Fibroblast of pulmonary artery (primary cell): ENCODE measurements around the gene CENPS.
A peak's percentile ranks its signal among the peaks of the same experiment; 100 is the strongest.
"Not testable (repeated sequence)": the region's sequence is repeated elsewhere in the genome, so short reads cannot be mapped to it uniquely, and the experiment has no call there.

Source experiments
- DNase-seq: peaks from one replicate; pipeline ENCODE4 v3.0.0-alpha.2; 2010; ENCODE audit warnings: low read depth
- H3K4me3 ChIP-seq: replicated peaks from 2 replicates; pipeline ENCODE4 v1.5.1; 2011; ENCODE audit warnings: low read depth, mild to moderate bottlenecking, control low read depth, low read length, moderate library complexity
- TF ChIP-seq, protein P1 (sequence below): IDR thresholded peaks from 2 replicates; pipeline ENCODE4 v1.5.1; 2011; ENCODE audit warnings: mild to moderate bottlenecking, control low read depth, low read length, inconsistent platforms; ENCODE audit errors: missing control alignments

The CENPS gene

DNA sequence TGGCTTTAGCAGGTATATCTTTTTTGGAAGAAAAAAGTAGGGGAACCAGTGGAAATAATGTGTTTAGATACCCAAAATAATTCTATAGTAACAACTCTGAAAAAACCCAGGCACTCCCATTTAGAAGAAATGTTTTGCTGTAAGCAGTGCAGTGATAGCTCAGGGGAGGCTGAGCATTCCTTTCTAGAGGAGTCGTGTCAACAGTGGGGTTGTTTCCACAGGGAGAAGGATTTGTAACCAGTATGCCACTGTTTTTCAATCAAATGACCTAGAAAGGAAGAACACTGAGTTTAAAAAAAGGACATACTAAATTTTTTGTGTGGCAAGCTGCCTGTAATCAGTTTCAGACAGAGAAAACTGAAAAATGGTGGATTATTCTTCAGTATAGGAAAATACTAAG lies 29.0 kb upstream of the CENPS start:
- peak; percentile 51 for DNase-seq
- TF ChIP-seq, protein P1, sequence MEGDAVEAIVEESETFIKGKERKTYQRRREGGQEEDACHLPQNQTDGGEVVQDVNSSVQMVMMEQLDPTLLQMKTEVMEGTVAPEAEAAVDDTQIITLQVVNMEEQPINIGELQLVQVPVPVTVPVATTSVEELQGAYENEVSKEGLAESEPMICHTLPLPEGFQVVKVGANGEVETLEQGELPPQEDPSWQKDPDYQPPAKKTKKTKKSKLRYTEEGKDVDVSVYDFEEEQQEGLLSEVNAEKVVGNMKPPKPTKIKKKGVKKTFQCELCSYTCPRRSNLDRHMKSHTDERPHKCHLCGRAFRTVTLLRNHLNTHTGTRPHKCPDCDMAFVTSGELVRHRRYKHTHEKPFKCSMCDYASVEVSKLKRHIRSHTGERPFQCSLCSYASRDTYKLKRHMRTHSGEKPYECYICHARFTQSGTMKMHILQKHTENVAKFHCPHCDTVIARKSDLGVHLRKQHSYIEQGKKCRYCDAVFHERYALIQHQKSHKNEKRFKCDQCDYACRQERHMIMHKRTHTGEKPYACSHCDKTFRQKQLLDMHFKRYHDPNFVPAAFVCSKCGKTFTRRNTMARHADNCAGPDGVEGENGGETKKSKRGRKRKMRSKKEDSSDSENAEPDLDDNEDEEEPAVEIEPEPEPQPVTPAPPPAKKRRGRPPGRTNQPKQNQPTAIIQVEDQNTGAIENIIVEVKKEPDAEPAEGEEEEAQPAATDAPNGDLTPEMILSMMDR, result no peak
- H3K4me3 ChIP-seq, result no peak overlapping the region

DNA sequence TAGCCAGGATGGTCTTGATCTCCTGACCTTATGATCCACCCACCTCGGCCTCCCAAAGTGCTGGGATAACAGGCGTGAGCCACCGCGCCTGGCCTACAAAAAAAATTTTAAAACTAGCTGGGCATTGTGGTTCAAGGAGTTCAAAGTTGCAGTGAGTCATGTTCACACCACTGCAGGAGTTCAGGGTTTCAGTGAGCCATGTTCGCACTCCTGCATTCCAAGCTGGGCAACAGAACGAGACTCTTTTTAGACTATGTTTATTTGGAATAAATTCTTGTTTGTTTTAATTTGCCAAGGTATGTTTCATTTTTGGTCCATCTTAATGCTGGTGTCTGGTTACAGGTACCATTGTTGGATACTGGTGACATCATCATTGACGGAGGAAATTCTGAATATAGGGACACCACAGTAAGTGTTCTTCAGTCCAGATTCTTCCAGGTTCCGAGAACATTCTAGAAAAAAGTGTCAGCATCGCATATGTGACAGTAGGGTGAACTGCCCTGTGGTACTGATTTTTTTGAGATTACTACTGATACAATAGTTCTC lies 27.4 kb upstream of the CENPS start:
- peak; percentile 24 for DNase-seq
- no peak overlapping the region for H3K4me3 ChIP-seq
- TF ChIP-seq, protein P1, result no peak

DNA sequence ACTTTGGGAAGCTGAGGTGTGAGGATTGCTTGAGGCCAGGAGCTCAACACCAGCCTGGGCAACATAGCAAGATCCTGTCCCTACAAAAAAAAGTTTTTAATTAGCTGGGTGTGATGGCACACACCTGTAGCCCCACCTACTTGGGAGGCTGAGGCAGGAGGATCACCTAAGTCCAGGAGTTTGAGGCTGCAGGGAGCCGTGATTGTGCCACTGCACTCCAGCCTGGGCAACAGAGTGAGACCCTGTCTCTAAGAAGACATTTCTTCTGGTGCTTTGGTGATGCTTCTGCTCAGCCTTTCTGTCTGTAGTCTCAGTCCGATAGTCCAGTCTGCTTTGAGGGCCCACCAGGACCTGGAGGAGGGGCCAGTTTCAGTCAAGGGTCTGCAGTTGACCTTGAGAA lies 23.0 kb upstream of the CENPS start:
- DNase-seq, result no peak
- TF ChIP-seq, protein P1, result no peak

DNA sequence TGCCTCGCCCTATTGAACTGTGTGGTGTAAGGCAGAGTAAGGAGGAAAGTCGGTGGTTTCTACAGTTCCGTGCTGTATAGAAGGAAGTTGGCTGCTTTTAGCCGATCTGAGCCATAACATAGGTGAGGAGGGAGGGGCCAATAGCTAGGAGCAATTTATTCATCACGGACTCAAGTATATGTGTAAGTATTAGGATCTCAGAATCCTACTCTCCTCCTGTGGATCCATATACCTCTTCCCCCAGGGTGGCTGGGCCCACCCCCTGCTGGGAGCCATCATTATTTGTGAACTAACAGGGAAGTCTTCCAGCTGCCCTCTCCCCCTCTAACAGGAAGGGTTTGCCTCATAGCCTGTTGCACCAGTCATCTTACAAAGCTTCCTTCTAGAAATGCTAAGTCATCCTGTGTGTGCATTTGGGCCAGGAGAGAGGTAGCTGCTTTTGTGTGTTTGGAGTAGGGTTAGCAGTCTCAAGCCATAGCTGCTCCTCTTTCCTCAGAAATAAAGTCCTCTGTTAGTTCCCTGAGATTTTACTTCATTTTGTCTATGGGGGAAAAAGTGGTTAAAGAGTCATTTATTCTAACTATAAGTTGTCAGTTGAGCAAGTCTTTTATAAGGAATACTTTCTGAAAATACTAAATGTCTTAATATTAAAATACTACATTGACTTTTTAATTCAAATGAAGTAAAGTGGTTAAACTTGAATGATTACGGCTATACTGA lies 14.9 kb upstream of the CENPS start:
- TF ChIP-seq, protein P1, result no peak
- no peak overlapping the region for H3K4me3 ChIP-seq
- DNase-seq, result peak; percentile 96

More for the DNA sequence above, 23.0 kb upstream of the CENPS start:
- no peak overlapping the region for H3K4me3 ChIP-seq

DNA sequence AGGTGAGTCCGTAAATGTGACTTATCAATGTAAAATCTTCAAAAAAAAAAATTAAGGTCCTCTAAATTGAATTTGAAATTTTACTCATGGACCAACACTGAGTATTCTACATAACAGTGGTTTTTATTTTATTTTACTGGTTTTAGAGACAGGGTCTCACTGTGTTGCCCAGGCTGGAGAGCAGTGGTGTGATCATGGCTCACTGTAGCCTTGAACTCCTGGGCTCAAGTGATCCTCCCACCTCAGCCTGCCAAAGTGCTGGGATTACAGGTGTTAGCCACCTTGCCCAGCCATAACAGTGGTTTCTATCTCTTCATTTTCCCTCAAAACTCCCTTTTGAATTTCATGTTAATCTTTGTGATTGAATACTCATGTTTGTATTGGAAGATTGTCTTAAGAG lies 14.3 kb upstream of the CENPS start:
- not testable (repeated sequence) for H3K4me3 ChIP-seq

DNA sequence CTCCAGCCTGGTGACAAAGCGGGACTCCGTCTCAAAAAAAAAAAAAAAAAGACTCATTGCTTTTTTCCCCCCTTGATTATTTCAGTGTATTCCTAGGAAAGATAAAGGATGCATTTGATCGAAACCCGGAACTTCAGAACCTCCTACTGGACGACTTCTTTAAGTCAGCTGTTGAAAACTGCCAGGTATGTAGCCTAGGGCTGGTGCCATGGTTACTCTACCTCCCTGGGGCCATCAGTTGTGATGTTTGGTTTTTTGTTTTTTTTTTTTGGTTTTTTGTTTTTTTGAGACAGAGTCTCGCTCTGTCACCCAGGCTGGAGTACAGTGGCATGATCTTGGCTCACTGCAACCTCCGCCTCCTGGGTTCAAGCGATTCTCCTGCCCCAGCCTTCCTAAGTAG lies 11.5 kb upstream of the CENPS start:
- DNase-seq, H3K4me3 ChIP-seq: not testable (repeated sequence)

More for the DNA sequence above, 14.3 kb upstream of the CENPS start:
- not testable (repeated sequence) for DNase-seq

DNA sequence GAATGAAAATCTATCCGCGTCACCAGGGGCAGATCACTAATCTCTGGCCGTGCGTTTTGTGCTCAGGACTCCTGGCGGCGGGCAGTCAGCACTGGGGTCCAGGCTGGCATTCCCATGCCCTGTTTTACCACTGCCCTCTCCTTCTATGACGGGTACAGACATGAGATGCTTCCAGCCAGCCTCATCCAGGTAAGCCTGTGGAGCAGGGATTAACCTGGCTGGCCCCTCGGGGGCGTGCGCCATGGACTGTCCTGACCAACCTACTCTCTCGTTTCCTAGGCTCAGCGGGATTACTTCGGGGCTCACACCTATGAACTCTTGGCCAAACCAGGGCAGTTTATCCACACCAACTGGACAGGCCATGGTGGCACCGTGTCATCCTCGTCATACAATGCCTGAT lies 10.9 kb upstream of the CENPS start:
- DNase-seq, result no peak
- no peak overlapping the region for H3K4me3 ChIP-seq
- TF ChIP-seq, protein P1, result no peak

DNA sequence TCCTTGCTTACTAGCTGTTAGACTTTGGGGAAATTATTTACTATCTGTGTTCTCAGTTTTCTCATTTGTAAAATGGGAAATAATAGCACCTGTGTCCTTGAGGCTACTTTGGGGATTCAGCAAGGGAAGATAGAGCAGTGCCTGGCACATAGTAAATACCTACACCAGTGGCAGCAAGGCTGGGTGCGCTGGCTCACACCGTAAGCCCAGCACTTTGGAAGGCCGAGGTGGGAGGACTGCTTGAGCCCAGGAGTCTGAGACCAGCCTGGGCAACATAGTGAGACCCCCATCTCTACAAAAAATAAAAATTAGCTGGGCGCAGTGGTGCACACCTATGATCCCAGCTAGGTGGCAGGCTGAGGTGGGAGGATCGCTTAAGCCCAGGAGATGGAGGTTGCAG lies 8.6 kb upstream of the CENPS start:
- TF ChIP-seq, protein P1, result no peak
- no peak for DNase-seq
- H3K4me3 ChIP-seq, result no peak overlapping the region
